CD4-positive, alpha-beta T cell treated with Interleukin-12 subunit alpha and Interleukin-12 subunit beta, for 1 hour (primary cell): ENCODE results near the gene NEDD9.
A peak's percentile ranks its signal among the peaks of the same experiment; 100 is the strongest.

Experiments
- DNase-seq: peaks from one replicate; pipeline ENCODE4 v3.0.0-alpha.2; 2020

NEDD9 gene

GRCh38 chr6:11232770-11233626 is 530 bp upstream of the NEDD9 start:
- no peak for DNase-seq

GRCh38 chr6:11231564-11232192 is 790 bp downstream of the NEDD9 start:
- DNase-seq = no peak

- no peak for DNase-seq
Observed at GRCh38 chr6:11231108-11231463, 1.4 kb downstream of the NEDD9 start.

- no peak for DNase-seq
Observed at GRCh38 chr6:11230158-11231107, 2.0 kb downstream of the NEDD9 start.

- DNase-seq = no peak
Observed at GRCh38 chr6:11229655-11230046, 2.8 kb downstream of the NEDD9 start.

GRCh38 chr6:11228935-11229654 is 3.4 kb downstream of the NEDD9 start:
- no peak for DNase-seq

GRCh38 chr6:11227698-11228097 is 4.8 kb downstream of the NEDD9 start:
- DNase-seq = no peak

- DNase-seq = no peak
Observed at GRCh38 chr6:11226005-11226404, 6.5 kb downstream of the NEDD9 start.

GRCh38 chr6:11224966-11225463 is 7.5 kb downstream of the NEDD9 start:
- no peak for DNase-seq

GRCh38 chr6:11224252-11224965 is 8.1 kb downstream of the NEDD9 start:
- DNase-seq = peak; percentile 64

- DNase-seq = no peak
Observed at GRCh38 chr6:11223286-11223864, 9.1 kb downstream of the NEDD9 start.

- no peak for DNase-seq
Observed at GRCh38 chr6:11222385-11223277, 9.8 kb downstream of the NEDD9 start.

GRCh38 chr6:11221623-11222384 is 10.7 kb downstream of the NEDD9 start:
- DNase-seq = no peak

GRCh38 chr6:11219400-11219834 is 13.1 kb downstream of the NEDD9 start:
- no peak for DNase-seq

- no peak for DNase-seq
Observed at GRCh38 chr6:11218538-11219399, 13.7 kb downstream of the NEDD9 start.

GRCh38 chr6:11218102-11218442 is 14.4 kb downstream of the NEDD9 start:
- no peak for DNase-seq

GRCh38 chr6:11217360-11218101 is 14.9 kb downstream of the NEDD9 start:
- DNase-seq = no peak

GRCh38 chr6:11215773-11216172 is 16.7 kb downstream of the NEDD9 start:
- no peak for DNase-seq
